ENCODE data around the gene SNX5. TPM values are rescaled to one million over a fixed set of nuclear protein-coding genes. Genes with fewer than 3 reads are reported as not detected.

Gene SNX5
- total and polyA plus RNA-seq, 9 of the 15 experiments (the other 6 are each of a cell fraction or from before 2014, with no cell fraction given) = 53.5 to 276 (median 160) TPM

DNA sequence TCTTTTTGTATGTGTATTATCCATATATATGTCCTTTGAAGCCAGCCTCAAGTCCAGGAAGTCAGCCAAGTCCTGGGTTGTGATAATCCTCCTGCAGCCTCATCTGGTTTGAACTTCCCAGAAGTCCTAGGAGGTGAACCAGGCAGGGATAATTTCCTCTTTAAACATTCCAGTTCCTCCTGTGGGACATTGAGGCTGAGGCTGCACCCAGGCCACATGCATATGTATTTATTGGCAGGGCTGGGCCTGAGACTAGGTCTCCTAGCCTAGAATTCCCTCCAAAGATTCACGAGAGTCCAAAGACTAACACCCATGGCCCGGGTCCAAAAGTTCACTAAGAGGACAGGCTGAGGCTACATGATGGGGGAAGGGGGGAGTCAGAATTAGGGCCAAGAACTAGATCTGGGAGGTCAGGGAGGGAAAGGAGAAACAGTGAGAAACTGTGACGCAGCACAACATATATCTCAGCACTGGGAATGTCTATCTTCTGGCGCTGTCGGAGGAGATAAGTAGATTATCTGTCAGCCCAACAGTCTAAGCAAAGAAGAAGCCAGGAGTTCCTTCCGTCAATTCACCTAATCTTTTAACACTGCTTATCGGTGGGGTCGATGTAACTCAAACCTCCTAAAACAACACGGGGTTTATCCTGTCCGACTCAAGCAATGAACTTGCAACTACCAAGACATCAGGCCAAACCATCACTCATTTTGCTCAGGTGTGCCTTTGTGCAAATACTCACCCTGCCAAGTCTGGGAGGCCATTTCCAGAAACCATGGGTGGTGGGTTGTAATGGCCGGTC lies 43.3 kb downstream of the SNX5 start (continued):
- TF ChIP-seq, protein P1, sequence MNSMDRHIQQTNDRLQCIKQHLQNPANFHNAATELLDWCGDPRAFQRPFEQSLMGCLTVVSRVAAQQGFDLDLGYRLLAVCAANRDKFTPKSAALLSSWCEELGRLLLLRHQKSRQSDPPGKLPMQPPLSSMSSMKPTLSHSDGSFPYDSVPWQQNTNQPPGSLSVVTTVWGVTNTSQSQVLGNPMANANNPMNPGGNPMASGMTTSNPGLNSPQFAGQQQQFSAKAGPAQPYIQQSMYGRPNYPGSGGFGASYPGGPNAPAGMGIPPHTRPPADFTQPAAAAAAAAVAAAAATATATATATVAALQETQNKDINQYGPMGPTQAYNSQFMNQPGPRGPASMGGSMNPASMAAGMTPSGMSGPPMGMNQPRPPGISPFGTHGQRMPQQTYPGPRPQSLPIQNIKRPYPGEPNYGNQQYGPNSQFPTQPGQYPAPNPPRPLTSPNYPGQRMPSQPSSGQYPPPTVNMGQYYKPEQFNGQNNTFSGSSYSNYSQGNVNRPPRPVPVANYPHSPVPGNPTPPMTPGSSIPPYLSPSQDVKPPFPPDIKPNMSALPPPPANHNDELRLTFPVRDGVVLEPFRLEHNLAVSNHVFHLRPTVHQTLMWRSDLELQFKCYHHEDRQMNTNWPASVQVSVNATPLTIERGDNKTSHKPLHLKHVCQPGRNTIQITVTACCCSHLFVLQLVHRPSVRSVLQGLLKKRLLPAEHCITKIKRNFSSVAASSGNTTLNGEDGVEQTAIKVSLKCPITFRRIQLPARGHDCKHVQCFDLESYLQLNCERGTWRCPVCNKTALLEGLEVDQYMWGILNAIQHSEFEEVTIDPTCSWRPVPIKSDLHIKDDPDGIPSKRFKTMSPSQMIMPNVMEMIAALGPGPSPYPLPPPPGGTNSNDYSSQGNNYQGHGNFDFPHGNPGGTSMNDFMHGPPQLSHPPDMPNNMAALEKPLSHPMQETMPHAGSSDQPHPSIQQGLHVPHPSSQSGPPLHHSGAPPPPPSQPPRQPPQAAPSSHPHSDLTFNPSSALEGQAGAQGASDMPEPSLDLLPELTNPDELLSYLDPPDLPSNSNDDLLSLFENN (IDR thresholded peaks at IDR 0.05; ENCODE audit: low read depth in 2 of 2, low read length in 2 of 2) = peak in 1 of 2 experiments; percentile 58; a peak in 1 of 4 replicates
- TF ChIP-seq NCOA1 (IDR thresholded peaks at IDR 0.05; ENCODE audit: low read depth) (peak; percentile 91), XRCC3 (IDR thresholded peaks at IDR 0.05) (no peak), IRF2 (CRISPR knock-in tag; IDR thresholded peaks at IDR 0.05) (no peak), COPS2 (conservative IDR thresholded peaks at IDR 0.05) (no peak), ZNF384 (IDR thresholded peaks at IDR 0.05; ENCODE audit: low read depth, low read length) (no peak), ZC3H8 (IDR thresholded peaks at IDR 0.05) (no peak), DNMT1 (IDR thresholded peaks at IDR 0.05) (no peak), PPARD (CRISPR knock-in tag; IDR thresholded peaks at IDR 0.05) (no peak), CBFB (CRISPR knock-in tag; IDR thresholded peaks at IDR 0.05) (no peak), PHF20 (IDR thresholded peaks at IDR 0.05; ENCODE audit: partially characterized antibody) (no peak), SMAD1 (IDR thresholded peaks at IDR 0.05; ENCODE audit: low read depth, low read length, partially characterized antibody) (no peak), SAFB2 (IDR thresholded peaks at IDR 0.05; ENCODE audit: borderline replicate concordance, low read depth, low read length, severe bottlenecking) (no peak), ZNF696 (CRISPR knock-in tag; conservative IDR thresholded peaks at IDR 0.05) (no peak), SIX5 (IDR thresholded peaks at IDR 0.05; ENCODE audit: borderline replicate concordance in 1 of 2, insufficient read depth in 1 of 2, low read depth in 1 of 2, low read length in 2 of 2) (no peak), ZNF224 (CRISPR knock-in tag; IDR thresholded peaks at IDR 0.05) (no peak), TAL1 (IDR thresholded peaks at IDR 0.05) (peak; percentile 95), ZNF561 (CRISPR knock-in tag; conservative IDR thresholded peaks at IDR 0.05) (no peak), SRF (CRISPR knock-in tag; IDR thresholded peaks at IDR 0.05) (no peak), NR2C2 (CRISPR knock-in tag; IDR thresholded peaks at IDR 0.05) (no peak), NR2C2 (tag; IDR thresholded peaks at IDR 0.05) (no peak), ZFP36 (IDR thresholded peaks at IDR 0.05; ENCODE audit: low read depth, low read length, partially characterized antibody) (no peak)
- TF ChIP-seq, protein P2, sequence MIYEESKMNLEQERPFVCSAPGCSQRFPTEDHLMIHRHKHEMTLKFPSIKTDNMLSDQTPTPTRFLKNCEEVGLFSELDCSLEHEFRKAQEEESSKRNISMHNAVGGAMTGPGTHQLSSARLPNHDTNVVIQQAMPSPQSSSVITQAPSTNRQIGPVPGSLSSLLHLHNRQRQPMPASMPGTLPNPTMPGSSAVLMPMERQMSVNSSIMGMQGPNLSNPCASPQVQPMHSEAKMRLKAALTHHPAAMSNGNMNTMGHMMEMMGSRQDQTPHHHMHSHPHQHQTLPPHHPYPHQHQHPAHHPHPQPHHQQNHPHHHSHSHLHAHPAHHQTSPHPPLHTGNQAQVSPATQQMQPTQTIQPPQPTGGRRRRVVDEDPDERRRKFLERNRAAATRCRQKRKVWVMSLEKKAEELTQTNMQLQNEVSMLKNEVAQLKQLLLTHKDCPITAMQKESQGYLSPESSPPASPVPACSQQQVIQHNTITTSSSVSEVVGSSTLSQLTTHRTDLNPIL (CRISPR knock-in tag; IDR thresholded peaks at IDR 0.05) = no peak
- TF ChIP-seq, protein P3, sequence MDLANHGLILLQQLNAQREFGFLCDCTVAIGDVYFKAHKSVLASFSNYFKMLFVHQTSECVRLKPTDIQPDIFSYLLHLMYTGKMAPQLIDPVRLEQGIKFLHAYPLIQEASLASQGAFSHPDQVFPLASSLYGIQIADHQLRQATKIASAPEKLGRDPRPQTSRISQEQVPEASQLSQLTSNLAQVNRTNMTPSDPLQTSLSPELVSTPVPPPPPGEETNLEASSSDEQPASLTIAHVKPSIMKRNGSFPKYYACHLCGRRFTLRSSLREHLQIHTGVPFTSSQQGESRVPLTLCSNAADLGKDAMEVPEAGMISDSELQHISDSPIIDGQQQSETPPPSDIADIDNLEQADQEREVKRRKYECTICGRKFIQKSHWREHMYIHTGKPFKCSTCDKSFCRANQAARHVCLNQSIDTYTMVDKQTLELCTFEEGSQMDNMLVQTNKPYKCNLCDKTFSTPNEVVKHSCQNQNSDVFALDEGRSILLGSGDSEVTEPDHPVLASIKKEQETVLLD (IDR thresholded peaks at IDR 0.05) = peak; percentile 80

All from K562 (cell line).